Mesendoderm (in vitro differentiated cells): ENCODE data around the gene TIAM1.

Source experiments
- DNase-seq: peaks from one replicate; pipeline ENCODE4 v3.0.0; 2013
- H2AK5ac ChIP-seq: 2 replicates; pipeline ENCODE4 v1.6.1; 2013; ENCODE audit warnings: low read length, inconsistent platforms
- H2BK120ac ChIP-seq: 2 replicates; pipeline ENCODE4 v1.6.1; 2013; ENCODE audit warnings: low read depth, mild to moderate bottlenecking, low read length, moderate library complexity, mixed read lengths
- H2BK15ac ChIP-seq: replicated peaks from 2 replicates; pipeline ENCODE4 v1.6.1; 2013; ENCODE audit warnings: low read depth, mild to moderate bottlenecking, moderate library complexity
- H2BK5ac ChIP-seq: 2 replicates; pipeline ENCODE4 v1.6.1; 2013; ENCODE audit warnings: low read length, inconsistent platforms
- H3K18ac ChIP-seq: 2 replicates; pipeline ENCODE4 v1.6.1; 2013; ENCODE audit warnings: mild to moderate bottlenecking, low read length, mixed read lengths
- H3K23ac ChIP-seq: one replicate; pipeline ENCODE4 v1.6.1; 2013; ENCODE audit warnings: low read length
- H3K27ac ChIP-seq: 2 replicates; pipeline ENCODE4 v1.5.1; 2013; ENCODE audit warnings: low read depth, mild to moderate bottlenecking, inconsistent platforms, low read length, moderate library complexity
- H3K27me3 ChIP-seq: 2 replicates; pipeline ENCODE4 v1.6.1; 2013; ENCODE audit warnings: low read length, control low read depth, mild to moderate bottlenecking, inconsistent platforms; ENCODE audit not compliant: insufficient read depth, poor library complexity
- H3K36me3 ChIP-seq: 2 replicates; pipeline ENCODE4 v1.6.1; 2013; ENCODE audit warnings: low read length, inconsistent platforms; ENCODE audit not compliant: control insufficient read depth, insufficient read depth
- H3K4ac ChIP-seq: one replicate; pipeline ENCODE4 v1.6.1; 2013; ENCODE audit warnings: low read depth, mild to moderate bottlenecking, low read length, moderate library complexity
- H3K4me1 ChIP-seq: 2 replicates; pipeline ENCODE4 v1.6.1; 2013; ENCODE audit warnings: low read depth, low read length, inconsistent platforms; ENCODE audit not compliant: control insufficient read depth
- H3K4me2 ChIP-seq: 2 replicates; pipeline ENCODE4 v1.6.1; 2013; ENCODE audit warnings: low read length
- H3K4me3 ChIP-seq: 2 replicates; pipeline ENCODE4 v1.5.1; 2013; ENCODE audit warnings: mild to moderate bottlenecking, low read length
- H3K56ac ChIP-seq: one replicate; pipeline ENCODE4 v1.6.1; 2013; ENCODE audit warnings: low read length
- H3K79me1 ChIP-seq: 2 replicates; pipeline ENCODE4 v1.6.1; 2013; ENCODE audit warnings: low read length, inconsistent platforms
- H3K79me2 ChIP-seq: 2 replicates; pipeline ENCODE4 v1.6.1; 2013; ENCODE audit warnings: mild to moderate bottlenecking, low read length; ENCODE audit not compliant: control insufficient read depth, insufficient read depth
- H3K9ac ChIP-seq: 2 replicates; pipeline ENCODE4 v1.6.1; 2013; ENCODE audit warnings: low read length, inconsistent platforms
- H4K5ac ChIP-seq: one replicate; pipeline ENCODE4 v1.6.1; 2013; ENCODE audit warnings: low read length
- H4K8ac ChIP-seq: one replicate; pipeline ENCODE4 v1.6.1; 2013; ENCODE audit warnings: low read depth, mild to moderate bottlenecking, control low read depth, low read length, moderate library complexity
- WGBS: extraction: QIAGEN DNeasy Blood & Tissue Kit; methylation state at CpG from one replicate; pipeline ENCODE4 v1.1.7; 2013; ENCODE audit warnings: low lambda C conversion rate, missing lambda C conversion rate; ENCODE audit not compliant: insufficient coverage; ENCODE audit errors: extremely low coverage; 5-methylcytosine and 5-hydroxymethylcytosine counted together

The TIAM1 gene

GRCh38 chr21:31220575-31220974 is 123.5 kb downstream of the TIAM1 start:
- Histone ChIP-seq H2BK120ac (no peak overlapping the region), H3K4me3 (no peak overlapping the region), H2BK15ac (no peak overlapping the region), H3K27ac (no peak overlapping the region), H3K4me2 (no peak overlapping the region), H3K56ac (no peak overlapping the region), H2BK5ac (no peak overlapping the region), H3K4ac (no peak overlapping the region), H3K36me3 (no peaks in the 10 kb centered on the region), H3K9ac (no peak overlapping the region), H3K27me3 (no peaks in the 10 kb centered on the region), H4K5ac (no peak overlapping the region), H3K4me1 (no peaks in the 10 kb centered on the region), H3K79me1 (no peaks in the 10 kb centered on the region), H4K8ac (no peak overlapping the region), H3K18ac (no peak overlapping the region), H3K23ac (no peak overlapping the region), H2AK5ac (no peak overlapping the region), H3K79me2 (no peaks in the 10 kb centered on the region)
- no CpG with 5 or more reads among the region's 1 CpG for WGBS
- DNase-seq = no peak

- H3K4me1 ChIP-seq = no peaks in the 10 kb centered on the region
- peak; percentile 16 for DNase-seq
- no peak overlapping the region for H3K56ac ChIP-seq
- no peak overlapping the region for H4K8ac ChIP-seq
- H4K5ac ChIP-seq = no peak overlapping the region
- no peak overlapping the region for H2BK15ac ChIP-seq
- no peak overlapping the region for H3K18ac ChIP-seq
- no peaks in the 10 kb centered on the region for H3K36me3 ChIP-seq
- H2BK5ac ChIP-seq = no peak overlapping the region
- no CpG with 5 or more reads among the region's 12 CpGs for WGBS
- no peaks in the 10 kb centered on the region for H3K27me3 ChIP-seq
- no peak overlapping the region for H3K23ac ChIP-seq
- no peaks in the 10 kb centered on the region for H3K79me2 ChIP-seq
- H3K79me1 ChIP-seq = no peaks in the 10 kb centered on the region
- no peak overlapping the region for H2BK120ac ChIP-seq
- no peak overlapping the region for H3K4ac ChIP-seq
- no peak overlapping the region for H3K9ac ChIP-seq
- no peak overlapping the region for H3K4me3 ChIP-seq
- no peak overlapping the region for H3K4me2 ChIP-seq
- no peak overlapping the region for H2AK5ac ChIP-seq
- no peak overlapping the region for H3K27ac ChIP-seq
These were observed 125.0 kb downstream of the TIAM1 start for GRCh38 chr21:31218830-31219608.

GRCh38 chr21:31216206-31216605 is 127.9 kb downstream of the TIAM1 start:
- H3K9ac ChIP-seq = no peak overlapping the region
- H3K4ac ChIP-seq = no peak overlapping the region
- no peak overlapping the region for H2BK5ac ChIP-seq
- no peak overlapping the region for H3K18ac ChIP-seq
- H3K4me1 ChIP-seq = no peaks in the 10 kb centered on the region
- no peak overlapping the region for H3K4me2 ChIP-seq
- no peak overlapping the region for H3K4me3 ChIP-seq
- H2AK5ac ChIP-seq = no peak overlapping the region
- no peak overlapping the region for H2BK15ac ChIP-seq
- H3K36me3 ChIP-seq = no peaks in the 10 kb centered on the region
- no peak overlapping the region for H4K5ac ChIP-seq
- no CpG with 5 or more reads among the region's 10 CpGs for WGBS
- H3K23ac ChIP-seq = no peak overlapping the region
- no peaks in the 10 kb centered on the region for H3K79me1 ChIP-seq
- no peak for DNase-seq
- H3K27me3 ChIP-seq = no peaks in the 10 kb centered on the region
- H3K56ac ChIP-seq = no peak overlapping the region
- no peaks in the 10 kb centered on the region for H3K79me2 ChIP-seq
- H2BK120ac ChIP-seq = no peak overlapping the region
- H3K27ac ChIP-seq = no peak overlapping the region
- no peak overlapping the region for H4K8ac ChIP-seq

- H4K5ac ChIP-seq = no peak overlapping the region
- no peak overlapping the region for H2AK5ac ChIP-seq
- H3K4me1 ChIP-seq = no peaks in the 10 kb centered on the region
- no peak overlapping the region for H3K27ac ChIP-seq
- H3K23ac ChIP-seq = no peak overlapping the region
- no peak for DNase-seq
- H3K79me1 ChIP-seq = no peaks in the 10 kb centered on the region
- no peak overlapping the region for H3K9ac ChIP-seq
- H2BK120ac ChIP-seq = no peak overlapping the region
- no peak overlapping the region for H3K4me2 ChIP-seq
- H3K4me3 ChIP-seq = no peak overlapping the region
- no peaks in the 10 kb centered on the region for H3K27me3 ChIP-seq
- H3K79me2 ChIP-seq = no peaks in the 10 kb centered on the region
- H3K56ac ChIP-seq = no peak overlapping the region
- no peak overlapping the region for H4K8ac ChIP-seq
- no peaks in the 10 kb centered on the region for H3K36me3 ChIP-seq
- no peak overlapping the region for H3K18ac ChIP-seq
- no peak overlapping the region for H3K4ac ChIP-seq
- H2BK5ac ChIP-seq = no peak overlapping the region
- no CpG with 5 or more reads among the region's 2 CpGs for WGBS
- no peak overlapping the region for H2BK15ac ChIP-seq
These were observed 130.3 kb downstream of the TIAM1 start for GRCh38 chr21:31213787-31214186.

- H2BK15ac ChIP-seq = no peak overlapping the region
- no peak overlapping the region for H3K56ac ChIP-seq
- no peaks in the 10 kb centered on the region for H3K79me2 ChIP-seq
- H3K4me1 ChIP-seq = no peaks in the 10 kb centered on the region
- H3K9ac ChIP-seq = no peak overlapping the region
- no peaks in the 10 kb centered on the region for H3K79me1 ChIP-seq
- no peak overlapping the region for H2AK5ac ChIP-seq
- H3K27ac ChIP-seq = no peak overlapping the region
- no peak overlapping the region for H3K4ac ChIP-seq
- no peak overlapping the region for H3K18ac ChIP-seq
- no peak overlapping the region for H2BK120ac ChIP-seq
- WGBS = no CpG with 5 or more reads among the region's 2 CpGs
- DNase-seq = no peak
- H2BK5ac ChIP-seq = no peak overlapping the region
- no peaks in the 10 kb centered on the region for H3K36me3 ChIP-seq
- H4K8ac ChIP-seq = no peak overlapping the region
- H3K4me3 ChIP-seq = no peak overlapping the region
- H4K5ac ChIP-seq = no peak overlapping the region
- H3K27me3 ChIP-seq = no peaks in the 10 kb centered on the region
- no peak overlapping the region for H3K4me2 ChIP-seq
- no peak overlapping the region for H3K23ac ChIP-seq
These were observed 132.2 kb downstream of the TIAM1 start for GRCh38 chr21:31211836-31212235.

GRCh38 chr21:31205412-31205811 is 138.6 kb downstream of the TIAM1 start:
- Histone ChIP-seq H4K8ac (no peak overlapping the region), H3K23ac (no peak overlapping the region), H3K27me3 (no peaks in the 10 kb centered on the region), H2AK5ac (no peak overlapping the region), H3K4me3 (no peak overlapping the region), H3K79me1 (no peaks in the 10 kb centered on the region), H2BK15ac (no peak overlapping the region), H3K27ac (no peak overlapping the region), H3K36me3 (no peaks in the 10 kb centered on the region), H2BK120ac (no peak overlapping the region), H3K79me2 (no peaks in the 10 kb centered on the region), H4K5ac (no peak overlapping the region), H3K18ac (no peak overlapping the region), H2BK5ac (no peak overlapping the region), H3K4me1 (no peaks in the 10 kb centered on the region), H3K4ac (no peak overlapping the region), H3K56ac (no peak overlapping the region), H3K4me2 (no peak overlapping the region), H3K9ac (no peak overlapping the region)
- no peak for DNase-seq
- WGBS = no CpG with 5 or more reads among the region's 1 CpG
